ENCODE results near the gene NEURL4.

DNA sequence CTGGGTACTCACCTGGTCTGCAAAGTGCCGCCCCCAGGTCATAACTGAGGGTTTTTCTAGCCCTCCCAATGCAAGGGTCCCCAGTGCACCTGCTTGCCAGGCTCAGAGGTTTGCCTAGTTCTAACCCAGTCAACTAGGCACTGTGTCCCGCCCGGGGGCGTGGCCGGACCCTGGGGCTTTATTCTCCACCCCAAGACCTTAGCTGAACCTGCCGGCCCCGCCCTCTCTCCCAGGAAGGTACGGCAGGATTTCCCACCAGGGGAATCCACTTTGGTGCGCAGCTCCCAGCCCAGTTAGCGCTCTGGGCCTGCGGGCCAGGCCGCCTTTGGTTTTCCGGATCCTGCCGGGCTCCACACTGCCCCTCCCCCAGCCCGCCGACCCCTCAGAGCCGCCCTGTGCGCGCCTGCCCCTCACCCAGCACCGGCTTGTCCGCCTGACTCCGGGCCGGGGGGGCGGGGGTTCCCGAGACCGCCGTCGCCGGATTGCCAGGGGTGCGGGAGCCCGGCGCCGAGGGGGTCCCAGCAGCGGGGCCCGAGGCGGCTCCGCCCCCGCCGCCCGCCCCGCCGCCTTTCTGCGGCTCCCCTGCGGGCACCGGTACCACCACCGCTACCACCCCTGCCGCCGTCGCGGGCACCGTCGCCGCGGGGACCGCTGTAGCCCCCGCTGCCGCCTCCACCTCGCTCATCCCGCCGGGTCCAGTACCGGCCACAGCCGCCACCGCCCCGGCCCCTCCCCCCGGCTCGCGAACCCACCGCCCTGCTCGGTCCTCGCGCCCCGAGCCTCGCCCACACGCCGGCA lies 35.1 kb downstream of the NEURL4 start:
- TF ChIP-seq, protein P1, sequence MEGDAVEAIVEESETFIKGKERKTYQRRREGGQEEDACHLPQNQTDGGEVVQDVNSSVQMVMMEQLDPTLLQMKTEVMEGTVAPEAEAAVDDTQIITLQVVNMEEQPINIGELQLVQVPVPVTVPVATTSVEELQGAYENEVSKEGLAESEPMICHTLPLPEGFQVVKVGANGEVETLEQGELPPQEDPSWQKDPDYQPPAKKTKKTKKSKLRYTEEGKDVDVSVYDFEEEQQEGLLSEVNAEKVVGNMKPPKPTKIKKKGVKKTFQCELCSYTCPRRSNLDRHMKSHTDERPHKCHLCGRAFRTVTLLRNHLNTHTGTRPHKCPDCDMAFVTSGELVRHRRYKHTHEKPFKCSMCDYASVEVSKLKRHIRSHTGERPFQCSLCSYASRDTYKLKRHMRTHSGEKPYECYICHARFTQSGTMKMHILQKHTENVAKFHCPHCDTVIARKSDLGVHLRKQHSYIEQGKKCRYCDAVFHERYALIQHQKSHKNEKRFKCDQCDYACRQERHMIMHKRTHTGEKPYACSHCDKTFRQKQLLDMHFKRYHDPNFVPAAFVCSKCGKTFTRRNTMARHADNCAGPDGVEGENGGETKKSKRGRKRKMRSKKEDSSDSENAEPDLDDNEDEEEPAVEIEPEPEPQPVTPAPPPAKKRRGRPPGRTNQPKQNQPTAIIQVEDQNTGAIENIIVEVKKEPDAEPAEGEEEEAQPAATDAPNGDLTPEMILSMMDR (conservative IDR thresholded peaks at IDR 0.05; ENCODE audit: low read depth, low read length) = no peak
- no peak for TF ChIP-seq EZH2 (IDR thresholded peaks at IDR 0.05; ENCODE audit: borderline replicate concordance, low read depth, low read length, poor library complexity, severe bottlenecking)

Measured in A673 (cell line).